ENCODE measurements around the gene TPM4. TPM values are rescaled to one million over a fixed set of nuclear protein-coding genes. Genes with fewer than 3 reads are reported as not detected.

Gene TPM4
- total RNA-seq, 1 experiment from 2014 or later = 219 TPM

DNA sequence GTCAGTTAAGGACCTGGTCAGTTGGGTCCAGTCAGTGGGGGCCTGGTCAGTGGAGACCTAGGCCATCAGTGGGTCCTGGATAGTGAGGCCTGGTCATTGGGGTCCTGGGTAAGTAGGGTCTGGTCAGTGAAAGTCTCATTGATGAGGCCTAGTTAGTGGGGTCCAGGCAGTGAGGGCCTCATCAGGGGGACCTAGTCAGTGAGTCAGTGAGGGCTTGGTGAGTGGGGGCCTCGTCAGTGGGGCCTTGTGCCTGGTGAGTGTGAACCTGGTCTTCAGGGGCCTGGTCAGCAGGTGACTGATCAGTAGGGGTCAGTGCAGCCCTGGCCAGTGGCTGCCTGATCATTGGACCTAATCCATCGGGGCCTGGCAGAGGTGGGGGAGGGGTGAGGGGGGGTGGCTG is 42.6 kb upstream of the TPM4 start:
- no peak overlapping the region for H3K4me3 Mint-ChIP-seq (ENCODE audit: low read depth, unreplicated experiment)
- H3K27me3 Mint-ChIP-seq (ENCODE audit: unreplicated experiment) = no peaks in the 10 kb centered on the region
- TF ChIP-seq, protein P1, sequence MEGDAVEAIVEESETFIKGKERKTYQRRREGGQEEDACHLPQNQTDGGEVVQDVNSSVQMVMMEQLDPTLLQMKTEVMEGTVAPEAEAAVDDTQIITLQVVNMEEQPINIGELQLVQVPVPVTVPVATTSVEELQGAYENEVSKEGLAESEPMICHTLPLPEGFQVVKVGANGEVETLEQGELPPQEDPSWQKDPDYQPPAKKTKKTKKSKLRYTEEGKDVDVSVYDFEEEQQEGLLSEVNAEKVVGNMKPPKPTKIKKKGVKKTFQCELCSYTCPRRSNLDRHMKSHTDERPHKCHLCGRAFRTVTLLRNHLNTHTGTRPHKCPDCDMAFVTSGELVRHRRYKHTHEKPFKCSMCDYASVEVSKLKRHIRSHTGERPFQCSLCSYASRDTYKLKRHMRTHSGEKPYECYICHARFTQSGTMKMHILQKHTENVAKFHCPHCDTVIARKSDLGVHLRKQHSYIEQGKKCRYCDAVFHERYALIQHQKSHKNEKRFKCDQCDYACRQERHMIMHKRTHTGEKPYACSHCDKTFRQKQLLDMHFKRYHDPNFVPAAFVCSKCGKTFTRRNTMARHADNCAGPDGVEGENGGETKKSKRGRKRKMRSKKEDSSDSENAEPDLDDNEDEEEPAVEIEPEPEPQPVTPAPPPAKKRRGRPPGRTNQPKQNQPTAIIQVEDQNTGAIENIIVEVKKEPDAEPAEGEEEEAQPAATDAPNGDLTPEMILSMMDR (IDR thresholded peaks at IDR 0.05; ENCODE audit: unreplicated experiment) = no peak
- no peaks in the 10 kb centered on the region for H3K4me1 Mint-ChIP-seq (ENCODE audit: low read depth, unreplicated experiment)
- intact Hi-C loops (cut with micrococcal nuclease; ENCODE audit: unreplicated experiment) = no loop called here
- DNase-seq = no peak
- no peak overlapping the region for H3K27ac Mint-ChIP-seq (ENCODE audit: unreplicated experiment)
- BruUV-seq (replicated peaks) = no TSS peak
- CTCF ChIA-PET = no interaction called here
- H3K9me3 Mint-ChIP-seq (ENCODE audit: low read depth, unreplicated experiment) = no peaks in the 10 kb centered on the region
- no peaks in the 10 kb centered on the region for H3K36me3 Mint-ChIP-seq (ENCODE audit: insufficient read depth, unreplicated experiment)

DNA sequence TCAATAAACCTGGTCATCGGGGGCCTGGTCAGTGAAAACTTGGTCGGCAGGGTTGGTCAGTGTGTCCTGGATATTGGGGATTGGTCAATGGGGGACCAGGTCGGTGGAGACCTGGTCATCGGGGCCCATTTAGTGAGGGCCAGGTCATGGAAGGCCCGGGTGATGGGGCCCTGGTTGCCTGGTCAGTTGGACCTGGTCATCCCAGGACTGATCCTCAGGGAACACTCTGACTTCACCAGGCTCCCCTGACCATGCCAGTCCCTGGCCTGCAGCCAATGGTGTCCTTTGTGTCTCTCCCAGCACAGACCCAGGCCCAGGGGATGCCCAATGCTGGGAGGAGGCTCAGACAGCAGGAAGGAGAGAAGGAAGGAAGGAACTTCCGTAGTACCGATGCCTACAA is 42.1 kb upstream of the TPM4 start:
- Mint-ChIP-seq H3K9me3 (ENCODE audit: low read depth, unreplicated experiment) (no peaks in the 10 kb centered on the region), H3K27me3 (ENCODE audit: unreplicated experiment) (no peaks in the 10 kb centered on the region), H3K36me3 (ENCODE audit: insufficient read depth, unreplicated experiment) (no peaks in the 10 kb centered on the region), H3K4me1 (ENCODE audit: low read depth, unreplicated experiment) (no peaks in the 10 kb centered on the region), H3K27ac (ENCODE audit: unreplicated experiment) (no peak overlapping the region), H3K4me3 (ENCODE audit: low read depth, unreplicated experiment) (no peak overlapping the region)
- no TSS peak for BruUV-seq (replicated peaks)
- intact Hi-C loops (cut with micrococcal nuclease; ENCODE audit: unreplicated experiment) = no loop called here
- TF ChIP-seq, protein P1 (IDR thresholded peaks at IDR 0.05; ENCODE audit: unreplicated experiment) = no peak
- DNase-seq = no peak
- CTCF ChIA-PET = no interaction called here

DNA sequence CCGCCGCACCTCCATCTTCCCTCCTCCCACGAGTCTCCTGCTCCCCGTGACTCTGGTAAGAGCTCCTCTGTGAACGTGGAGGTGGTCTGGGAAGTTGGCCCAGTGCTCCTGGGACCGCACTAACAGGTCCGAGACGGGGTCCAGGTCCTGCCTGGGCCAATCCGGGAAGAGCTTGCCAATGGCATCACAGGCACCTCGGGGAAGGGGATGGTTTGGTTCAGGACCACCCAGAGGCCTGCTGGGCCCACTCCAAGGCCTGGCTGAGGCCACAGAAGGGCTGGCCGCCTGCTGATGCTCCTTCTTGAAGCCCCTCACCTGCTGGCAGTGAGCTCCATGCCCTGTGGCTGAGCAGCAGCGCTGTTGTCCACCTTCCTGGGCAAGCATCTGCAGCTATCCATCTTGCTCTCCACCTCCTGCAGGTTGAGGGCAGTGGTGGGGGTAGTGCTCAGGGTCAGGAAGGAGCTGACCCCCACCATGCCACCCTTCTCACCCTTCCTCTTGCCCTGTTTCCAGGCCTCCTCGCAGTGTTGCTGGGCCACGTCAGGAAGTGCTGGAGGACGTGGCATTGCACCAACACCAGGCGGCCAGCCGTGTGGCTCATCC is 41.2 kb upstream of the TPM4 start:
- Mint-ChIP-seq H3K9me3 (ENCODE audit: low read depth, unreplicated experiment) (no peaks in the 10 kb centered on the region), H3K27me3 (ENCODE audit: unreplicated experiment) (no peaks in the 10 kb centered on the region), H3K27ac (ENCODE audit: unreplicated experiment) (no peak overlapping the region), H3K36me3 (ENCODE audit: insufficient read depth, unreplicated experiment) (no peaks in the 10 kb centered on the region), H3K4me1 (ENCODE audit: low read depth, unreplicated experiment) (no peaks in the 10 kb centered on the region), H3K4me3 (ENCODE audit: low read depth, unreplicated experiment) (no peak overlapping the region)
- BruUV-seq (replicated peaks) = no TSS peak
- DNase-seq = no peak
- intact Hi-C loops (cut with micrococcal nuclease; ENCODE audit: unreplicated experiment) = no loop called here
- CTCF ChIA-PET = no interaction called here
- TF ChIP-seq, protein P1 (IDR thresholded peaks at IDR 0.05; ENCODE audit: unreplicated experiment) = no peak

DNA sequence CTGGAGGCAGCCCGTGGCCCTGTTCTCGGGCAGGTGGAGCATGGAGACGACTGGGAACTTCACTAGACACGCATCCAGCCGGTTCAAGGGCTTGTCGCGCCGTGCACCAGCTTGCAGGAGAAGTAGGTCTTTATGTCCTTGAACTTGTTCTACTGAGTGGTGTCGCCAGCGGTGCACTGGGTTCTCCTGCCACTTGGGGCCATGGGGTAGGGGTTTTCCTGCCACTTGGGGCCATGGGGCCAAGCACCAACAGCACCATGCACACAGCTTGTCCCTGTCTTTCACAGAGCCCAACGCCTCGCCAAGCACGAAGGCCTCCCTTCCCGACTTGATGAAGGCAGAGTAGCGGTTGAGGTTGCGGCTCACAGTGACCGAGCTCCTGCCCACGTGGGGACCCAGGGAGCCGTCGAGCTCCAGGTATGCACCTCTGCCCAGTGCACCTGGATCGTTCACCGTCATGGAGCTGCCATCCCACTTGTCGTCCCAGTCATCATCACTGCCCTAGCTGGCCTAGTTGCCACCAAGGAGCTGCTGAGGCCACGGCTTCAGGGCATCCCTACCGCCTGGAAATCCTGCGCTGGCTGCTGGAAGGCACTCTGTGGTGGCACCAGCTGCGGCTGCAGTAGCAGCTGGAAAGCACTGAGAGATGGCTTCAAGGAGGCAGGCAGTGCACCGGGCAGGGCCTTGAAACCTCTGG is 40.5 kb upstream of the TPM4 start:
- no peak for DNase-seq
- Mint-ChIP-seq H3K27me3 (ENCODE audit: unreplicated experiment) (no peaks in the 10 kb centered on the region), H3K36me3 (ENCODE audit: insufficient read depth, unreplicated experiment) (no peaks in the 10 kb centered on the region), H3K4me3 (ENCODE audit: low read depth, unreplicated experiment) (no peak overlapping the region), H3K9me3 (ENCODE audit: low read depth, unreplicated experiment) (no peaks in the 10 kb centered on the region), H3K27ac (ENCODE audit: unreplicated experiment) (no peak overlapping the region), H3K4me1 (ENCODE audit: low read depth, unreplicated experiment) (no peaks in the 10 kb centered on the region)
- TF ChIP-seq, protein P1 (IDR thresholded peaks at IDR 0.05; ENCODE audit: unreplicated experiment) = no peak
- CTCF ChIA-PET = no interaction called here
- no TSS peak for BruUV-seq (replicated peaks)
- intact Hi-C loops (cut with micrococcal nuclease; ENCODE audit: unreplicated experiment) = no loop called here

All from Calu3 (cell line).